Fibroblast of skin of right biceps (primary cell): ENCODE data around the gene OXSR1.
A peak's percentile ranks its signal among the peaks of the same experiment; 100 is the strongest.
"Not testable (repeated sequence)": the region's sequence is repeated elsewhere in the genome, so short reads cannot be mapped to it uniquely, and the experiment has no call there.

Source experiments
- DNase-seq: peaks from one replicate; pipeline ENCODE4 v3.0.0-alpha.2; 2013

The OXSR1 gene

GRCh38 chr3:38128303-38128655, 37.1 kb upstream of the OXSR1 start:
- no peak for DNase-seq

GRCh38 chr3:38129058-38129457, 36.3 kb upstream of the OXSR1 start:
- DNase-seq, result no peak

- no peak for DNase-seq
Measured at GRCh38 chr3:38130631-38131065, 34.7 kb upstream of the OXSR1 start.

- DNase-seq, result peak; percentile 32
Measured at GRCh38 chr3:38131621-38132369, 33.5 kb upstream of the OXSR1 start.

GRCh38 chr3:38133209-38133556, 32.2 kb upstream of the OXSR1 start:
- DNase-seq, result no peak

- peak; percentile 7 for DNase-seq
Measured at GRCh38 chr3:38133557-38134405, 31.6 kb upstream of the OXSR1 start.

- not testable (repeated sequence) for DNase-seq
Measured at GRCh38 chr3:38134517-38135143, 30.7 kb upstream of the OXSR1 start.

- DNase-seq, result not testable (repeated sequence)
Measured at GRCh38 chr3:38135621-38136277, 29.6 kb upstream of the OXSR1 start.

- peak; percentile 8 for DNase-seq
Measured at GRCh38 chr3:38136393-38136776, 29.0 kb upstream of the OXSR1 start.

GRCh38 chr3:38136777-38137614, 28.3 kb upstream of the OXSR1 start, which contains the start of gene ACAA1:
Gene ACAA1, minus strand, starts transcription at chr3:38137127. Its CDS starts 92 bp downstream, at chr3:38137035.
- DNase-seq, result peak; percentile 99

- DNase-seq, result peak; percentile 83
Measured at GRCh38 chr3:38137615-38138348, 27.6 kb upstream of the OXSR1 start.

- DNase-seq, result peak; percentile 61
Measured at GRCh38 chr3:38138349-38139190, 26.8 kb upstream of the OXSR1 start, which contains the start of gene MYD88. Gene MYD88, plus strand, starts transcription at chr3:38138661. Its CDS starts 40 bp downstream, at chr3:38138701.

- no peak for DNase-seq
Measured at GRCh38 chr3:38139191-38139590, 26.1 kb upstream of the OXSR1 start.

- no peak for DNase-seq
Measured at GRCh38 chr3:38139652-38140051, 25.7 kb upstream of the OXSR1 start.

GRCh38 chr3:38140326-38141172, 24.8 kb upstream of the OXSR1 start:
- no peak for DNase-seq

GRCh38 chr3:38141173-38141951, 24.0 kb upstream of the OXSR1 start:
- DNase-seq, result no peak

- DNase-seq, result no peak
Measured at GRCh38 chr3:38141952-38142273, 23.4 kb upstream of the OXSR1 start.

- no peak for DNase-seq
Measured at GRCh38 chr3:38142959-38143358, 22.4 kb upstream of the OXSR1 start.

GRCh38 chr3:38143511-38143910, 21.8 kb upstream of the OXSR1 start:
- no peak for DNase-seq
